ENCODE data around the gene OSM.

The OSM gene

DNA sequence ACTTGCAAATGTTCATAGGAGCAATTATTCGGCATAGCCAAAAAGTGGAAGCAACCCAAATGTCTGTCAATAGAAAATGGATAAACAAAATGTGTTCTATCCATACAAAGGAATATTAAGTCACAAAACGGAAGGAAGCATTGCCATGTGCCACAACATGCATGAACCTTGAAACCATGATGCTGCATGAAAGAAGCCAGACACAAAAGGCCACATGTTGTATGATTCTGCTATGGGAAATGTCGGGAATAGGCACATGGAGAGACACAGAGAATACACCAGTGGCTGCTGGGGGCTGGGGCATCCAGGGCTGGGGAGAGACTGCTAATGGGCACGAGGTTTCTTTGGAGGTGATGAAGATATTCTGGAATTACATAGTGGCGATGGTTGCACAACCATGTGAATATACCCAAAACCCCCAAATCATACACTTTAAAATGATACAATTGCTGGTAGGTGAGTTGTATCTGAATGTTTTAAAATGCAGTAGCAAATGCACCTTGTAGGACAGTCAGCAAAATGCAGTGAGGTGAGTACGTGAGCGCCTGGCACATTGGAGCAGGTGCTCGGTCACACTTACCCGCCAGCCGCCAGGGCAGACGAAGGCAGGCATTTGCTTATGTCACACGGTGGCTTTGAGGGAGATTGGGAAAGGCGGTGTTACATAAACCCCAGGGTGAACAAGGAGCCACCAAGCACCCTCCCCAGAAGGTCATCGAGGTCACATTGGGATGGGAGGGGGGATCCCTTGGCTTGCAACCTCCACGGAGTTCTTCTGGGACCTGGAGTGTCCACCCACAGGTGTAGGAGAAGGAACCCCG is 6.3 kb upstream of the OSM start:
- DNase-seq, result no peak
- in situ Hi-C loops (cut with HindIII; ENCODE audit: low pct_ligation_motif_present, low pct_unique_long_range_greater_than_20kb, low sequenced_read_pairs), result no loop called here

DNA sequence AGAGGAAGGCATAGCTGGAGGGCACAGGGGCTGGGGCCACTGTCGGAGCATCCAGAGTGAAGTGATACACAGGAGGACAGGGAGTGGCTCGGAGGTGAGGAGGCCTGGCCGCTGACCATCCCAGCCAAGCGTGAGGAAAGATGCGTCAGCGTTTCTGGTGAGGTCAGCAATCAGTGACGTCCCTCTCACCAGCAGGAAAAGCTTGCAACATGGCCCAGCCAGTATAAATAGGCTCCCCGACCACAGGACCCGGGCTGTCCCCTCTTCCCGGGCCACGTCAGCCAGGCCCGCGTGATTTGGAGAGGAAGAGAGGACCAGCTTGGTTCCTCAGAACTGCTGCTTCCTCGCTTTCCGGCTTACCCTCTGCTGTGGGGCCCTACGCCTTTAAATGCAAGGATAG is 4.2 kb upstream of the OSM start:
- no peak for DNase-seq
- in situ Hi-C loops (cut with HindIII; ENCODE audit: low pct_ligation_motif_present, low pct_unique_long_range_greater_than_20kb, low sequenced_read_pairs), result no loop called here

DNA sequence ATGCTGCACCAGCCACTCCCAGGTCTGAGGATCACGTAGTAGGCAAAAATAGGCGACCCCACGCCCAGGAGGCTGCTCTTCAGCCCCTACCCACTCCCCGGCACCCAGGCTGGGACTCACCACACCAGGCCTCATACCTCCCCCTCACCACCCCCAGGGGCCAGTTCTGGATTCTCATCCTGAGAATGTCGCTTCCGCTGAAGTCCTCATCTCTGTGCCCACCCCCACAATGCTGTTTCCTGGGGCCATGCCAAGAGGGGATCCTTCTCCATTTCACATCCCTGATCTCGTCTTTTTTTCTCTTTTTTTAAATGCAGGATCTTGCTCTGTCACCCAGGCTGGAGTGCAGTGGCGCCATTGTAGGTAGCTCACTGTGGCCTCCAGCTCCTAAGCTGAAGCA is 1.7 kb upstream of the OSM start:
- DNase-seq, result no peak
- in situ Hi-C loops (cut with HindIII; ENCODE audit: low pct_ligation_motif_present, low pct_unique_long_range_greater_than_20kb, low sequenced_read_pairs), result no loop called here

DNA sequence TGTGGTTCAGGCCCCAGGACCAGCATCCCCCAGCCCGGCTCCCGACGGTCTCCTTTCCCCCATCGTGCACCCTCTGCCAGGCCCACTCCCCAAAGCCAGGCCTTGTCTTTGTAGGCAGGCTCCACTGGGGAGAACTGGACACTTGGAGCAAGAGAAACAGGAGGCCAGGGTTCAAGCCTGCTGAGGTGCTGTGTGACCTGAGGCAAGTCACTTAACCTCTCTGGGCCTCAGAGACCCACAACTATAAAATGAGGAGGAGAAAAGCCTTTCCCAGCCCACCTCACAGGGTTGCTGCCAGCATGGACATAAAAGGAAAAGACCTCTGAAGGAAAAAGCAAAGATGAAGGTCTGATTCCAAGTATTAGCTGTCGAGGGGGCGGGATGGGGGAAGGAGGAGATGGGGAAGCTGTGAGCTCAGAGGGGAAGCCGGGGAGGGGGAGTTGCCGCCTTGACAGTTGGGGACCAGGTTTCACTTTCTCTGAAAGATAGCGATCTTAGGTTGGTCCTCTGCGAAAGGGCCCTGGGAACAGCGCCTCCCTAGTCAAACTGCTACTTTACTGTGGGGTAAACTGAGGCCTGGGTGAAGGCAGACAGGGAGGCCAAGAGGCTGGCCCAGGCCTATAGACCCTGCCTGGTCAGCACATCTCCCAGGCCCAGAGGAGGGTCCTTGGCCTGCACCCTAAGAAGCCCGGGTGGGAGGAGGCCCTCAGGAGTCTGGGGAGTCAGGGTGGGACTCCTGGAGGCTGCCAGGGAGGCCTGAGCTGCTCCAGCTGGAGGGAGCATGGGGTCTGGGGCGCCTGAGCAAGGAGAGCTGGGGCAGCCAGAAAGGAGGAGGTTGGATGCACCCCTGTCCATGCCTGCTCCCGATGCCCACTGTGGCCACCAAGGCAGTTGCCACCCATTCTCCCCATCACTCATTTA is 991 bp upstream of the OSM start:
- DNase-seq, result no peak
- in situ Hi-C loops (cut with HindIII; ENCODE audit: low pct_ligation_motif_present, low pct_unique_long_range_greater_than_20kb, low sequenced_read_pairs), result no loop called here

DNA sequence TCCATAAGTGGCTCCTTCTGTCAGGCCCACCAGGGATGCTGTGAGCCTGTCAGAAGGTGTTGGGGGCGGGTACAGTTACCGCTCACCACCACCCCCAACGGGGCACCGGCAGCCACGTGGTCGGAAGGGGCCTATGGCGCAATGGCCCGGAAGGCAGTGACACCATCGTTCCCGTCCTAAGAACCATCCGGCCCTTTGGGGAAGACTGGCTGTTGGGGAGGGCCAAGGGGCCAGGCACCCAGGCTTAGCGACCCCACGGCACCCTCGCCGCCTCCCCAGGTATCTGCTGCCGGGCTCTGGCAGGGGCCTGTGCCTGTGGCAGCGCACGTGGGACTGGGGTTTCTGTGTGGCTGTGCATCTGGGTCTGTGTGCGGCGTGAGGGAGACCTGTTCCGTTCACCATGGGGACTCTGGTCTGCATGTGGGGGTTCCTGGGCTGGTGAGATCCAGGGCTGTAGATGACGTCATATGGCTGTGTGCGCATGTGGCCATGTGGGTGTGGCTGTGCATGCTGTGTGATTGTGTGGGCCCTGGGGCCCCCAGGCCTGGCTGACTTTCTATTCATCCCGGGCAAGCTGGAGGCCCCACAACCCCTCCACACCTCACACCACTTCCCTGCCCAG is 717 bp downstream of the OSM start:
- no peak for DNase-seq

DNA sequence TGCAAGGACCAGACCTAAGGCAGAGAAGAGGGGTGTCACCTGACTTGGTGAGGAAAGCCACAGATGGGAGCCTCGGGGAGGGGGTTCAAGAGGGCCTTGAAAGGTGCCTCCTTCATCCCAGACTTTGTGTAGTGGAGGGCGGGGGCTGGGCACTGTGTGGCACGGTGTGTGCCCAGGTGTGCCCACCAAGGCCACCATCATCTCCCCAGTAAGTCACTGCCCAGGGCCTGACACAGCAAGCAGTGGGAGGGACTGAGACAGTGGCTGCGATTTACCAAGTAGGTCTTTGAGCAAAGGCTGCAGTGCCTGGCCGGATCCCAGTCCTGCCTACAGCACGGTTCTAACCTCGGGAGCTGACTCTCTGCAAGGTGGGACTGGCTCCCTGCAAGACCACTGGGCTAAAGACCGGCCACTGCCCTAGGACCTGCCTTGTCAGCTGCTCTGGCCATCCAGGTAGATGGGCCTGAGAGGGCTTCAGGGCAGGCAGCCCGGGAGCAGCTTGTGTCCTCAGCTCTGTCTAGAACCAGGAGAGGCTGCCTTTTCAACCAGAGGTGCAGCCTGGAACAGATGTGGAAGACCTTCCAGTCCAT is 1.4 kb downstream of the OSM start:
- no peak for DNase-seq
- in situ Hi-C loops (cut with HindIII; ENCODE audit: low pct_ligation_motif_present, low pct_unique_long_range_greater_than_20kb, low sequenced_read_pairs), result no loop called here

More for the DNA sequence above, 717 bp downstream of the OSM start:
- in situ Hi-C loops (cut with HindIII; ENCODE audit: low pct_ligation_motif_present, low pct_unique_long_range_greater_than_20kb, low sequenced_read_pairs), result no loop called here

DNA sequence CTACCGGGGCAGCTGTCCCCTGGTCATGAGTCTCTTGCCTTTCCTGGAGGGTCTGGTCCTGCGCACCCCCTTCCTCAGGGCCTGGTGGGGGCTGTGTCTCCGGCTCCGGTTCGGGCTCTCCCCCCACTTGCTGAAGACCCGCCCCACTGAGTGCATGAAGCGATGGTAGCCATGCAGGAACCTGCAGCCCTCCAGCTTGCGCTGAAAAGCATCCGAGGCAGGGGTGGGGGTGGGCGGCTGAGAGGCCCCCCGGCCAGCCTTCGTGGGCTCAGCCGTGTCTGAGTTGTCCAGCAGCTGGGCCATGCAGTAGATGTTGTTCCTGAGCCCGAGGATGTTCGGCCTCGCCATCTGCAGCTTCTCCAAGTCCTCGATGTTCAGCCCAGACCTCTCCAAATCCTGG is 2.8 kb downstream of the OSM start:
- DNase-seq, result no peak
- in situ Hi-C loops (cut with HindIII; ENCODE audit: low pct_ligation_motif_present, low pct_unique_long_range_greater_than_20kb, low sequenced_read_pairs), result no loop called here

DNA sequence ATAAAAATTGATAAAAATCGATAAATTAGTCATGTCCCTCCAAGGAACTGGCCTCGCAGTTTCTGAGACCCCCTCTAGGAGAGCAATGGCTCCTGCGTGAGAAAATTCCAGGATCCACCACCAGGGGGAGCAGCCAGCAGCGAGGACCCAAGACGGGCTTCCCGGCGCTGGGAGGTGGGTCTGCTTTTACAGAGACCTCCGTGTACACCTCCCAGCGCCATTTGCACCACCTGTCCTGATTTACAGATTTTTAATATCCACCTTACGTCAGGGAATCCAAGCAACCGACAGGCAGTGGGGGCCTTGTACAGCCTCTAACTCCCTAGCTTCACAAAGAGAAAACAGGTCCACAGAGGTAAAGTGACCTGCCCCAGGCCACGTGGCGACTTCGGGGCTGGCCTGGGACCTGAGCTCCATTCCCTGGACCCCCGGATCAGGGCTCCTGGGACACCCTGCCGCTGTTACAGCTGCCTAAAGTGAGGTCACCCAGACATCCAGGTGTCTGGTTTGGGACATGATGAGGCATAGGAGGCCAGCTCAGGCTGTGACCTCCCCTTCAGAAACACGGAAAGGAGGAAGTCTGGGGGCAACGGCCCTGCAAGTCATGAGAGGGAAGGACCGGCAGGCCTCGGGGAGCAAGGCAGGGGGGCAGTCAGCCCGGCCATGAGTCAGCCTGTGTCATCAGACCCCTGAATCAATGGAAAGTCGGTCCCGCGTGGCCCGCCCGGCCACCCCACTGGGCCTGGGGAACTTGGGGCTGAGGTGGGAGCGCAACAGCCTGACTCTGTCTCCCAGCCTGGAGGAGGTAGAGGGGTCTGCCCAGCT is 3.5 kb downstream of the OSM start:
- DNase-seq, result peak; percentile 72
- in situ Hi-C loops (cut with HindIII; ENCODE audit: low pct_ligation_motif_present, low pct_unique_long_range_greater_than_20kb, low sequenced_read_pairs), result no loop called here

DNA sequence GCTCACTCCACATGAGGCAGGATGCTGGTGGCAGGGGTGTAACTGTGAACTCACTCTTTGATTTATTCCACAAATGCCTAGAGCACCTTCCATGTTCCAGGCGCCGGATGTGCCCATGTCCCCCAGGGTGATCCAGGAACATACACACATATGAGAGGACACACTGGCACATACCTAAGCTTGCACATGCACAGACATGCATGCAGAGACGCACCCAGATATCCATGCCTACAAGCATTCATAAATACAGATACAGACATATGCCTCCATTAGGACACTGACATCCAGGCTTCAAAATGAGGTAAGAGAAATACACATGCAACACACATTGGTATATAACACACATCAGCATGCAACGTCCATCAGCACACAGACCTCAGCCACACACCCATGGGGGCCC is 4.5 kb downstream of the OSM start:
- no peak for DNase-seq
- in situ Hi-C loops (cut with HindIII; ENCODE audit: low pct_ligation_motif_present, low pct_unique_long_range_greater_than_20kb, low sequenced_read_pairs), result no loop called here

DNA sequence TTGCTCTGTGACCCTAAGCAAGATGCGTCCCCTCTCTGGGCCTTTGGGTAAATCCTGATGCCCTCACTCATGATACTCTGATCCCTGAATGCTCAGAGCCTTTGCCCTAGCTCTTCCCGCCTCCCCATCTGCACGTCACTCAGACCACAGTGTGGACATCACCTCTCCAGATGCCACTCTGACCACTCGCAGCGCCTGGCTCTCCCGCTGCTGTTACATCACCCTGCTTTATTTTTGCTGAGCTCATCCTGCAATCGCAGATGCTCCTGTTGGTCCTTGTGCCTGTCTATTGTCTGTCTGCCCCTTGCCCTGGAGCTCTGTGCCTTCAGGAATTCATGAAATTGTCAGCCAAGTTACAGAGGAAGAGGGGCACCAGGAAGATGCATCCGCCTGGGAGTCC is 5.5 kb downstream of the OSM start:
- in situ Hi-C loops (cut with HindIII; ENCODE audit: low pct_ligation_motif_present, low pct_unique_long_range_greater_than_20kb, low sequenced_read_pairs), result no loop called here

DNA sequence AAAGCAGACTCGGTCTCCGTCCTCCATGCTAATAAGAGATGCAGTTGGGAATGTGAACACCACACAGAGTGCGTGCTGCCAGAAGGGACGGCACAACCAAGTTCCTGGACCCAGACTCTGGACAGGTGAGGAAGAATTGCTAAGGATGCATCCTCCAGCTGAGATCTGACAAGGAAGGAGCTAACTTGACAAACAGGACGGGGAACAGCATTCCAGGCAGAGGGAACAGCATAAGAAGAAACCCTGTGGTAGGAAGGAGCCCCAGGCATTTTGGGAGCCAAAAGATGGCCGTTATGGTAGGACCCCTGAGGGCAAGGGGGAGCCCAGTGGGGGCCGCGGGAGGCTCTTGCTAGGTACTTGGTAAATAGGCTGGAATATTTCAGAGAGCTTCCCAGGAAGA is 6.0 kb downstream of the OSM start:
- no peak for DNase-seq
- in situ Hi-C loops (cut with HindIII; ENCODE audit: low pct_ligation_motif_present, low pct_unique_long_range_greater_than_20kb, low sequenced_read_pairs), result no loop called here

More for the DNA sequence above, 5.5 kb downstream of the OSM start:
- DNase-seq, result no peak

DNA sequence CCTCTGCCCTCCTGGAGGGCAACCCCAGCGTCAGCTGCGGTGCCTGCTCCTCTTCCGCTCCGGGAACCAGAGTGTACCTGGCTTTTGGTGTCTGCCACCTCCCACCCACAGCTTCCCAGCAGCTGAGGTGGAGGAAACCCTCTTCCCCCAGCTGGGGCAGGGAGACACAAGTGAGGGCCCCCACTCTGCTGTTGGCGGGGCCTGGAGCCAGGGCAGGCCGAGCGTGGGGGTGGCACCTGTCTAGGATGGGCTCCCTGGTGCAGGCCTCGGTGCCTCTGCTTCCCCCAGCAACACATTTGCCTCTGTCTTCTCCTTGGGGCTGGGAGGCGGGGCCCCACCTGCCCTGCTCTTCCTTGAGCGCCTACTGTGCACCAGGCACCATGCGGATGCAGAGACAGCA is 6.4 kb downstream of the OSM start:
- in situ Hi-C loops (cut with HindIII; ENCODE audit: low pct_ligation_motif_present, low pct_unique_long_range_greater_than_20kb, low sequenced_read_pairs), result no loop called here
- no peak for DNase-seq

DNA sequence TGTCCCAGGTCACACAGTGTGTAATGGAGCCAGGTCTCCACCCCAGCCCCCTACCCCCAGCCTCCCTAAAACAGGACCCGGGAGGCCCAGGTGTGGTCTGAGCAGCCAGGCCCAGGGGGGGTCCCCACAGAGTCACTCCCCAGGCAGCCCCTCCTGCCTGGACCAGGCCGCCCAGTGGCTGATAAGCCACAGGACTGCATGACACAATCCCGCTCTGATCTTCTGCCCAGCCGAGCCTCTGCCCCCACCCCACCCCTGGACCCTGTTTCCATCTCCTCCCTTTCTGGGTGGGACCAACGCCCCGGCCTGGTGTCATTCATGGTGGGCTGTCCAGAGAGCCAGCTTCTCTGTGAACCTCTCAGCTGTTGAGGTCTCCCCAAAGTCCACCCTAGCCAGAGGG is 12.3 kb downstream of the OSM start:
- in situ Hi-C loops (cut with HindIII; ENCODE audit: low pct_ligation_motif_present, low pct_unique_long_range_greater_than_20kb, low sequenced_read_pairs), result no loop called here
- peak; percentile 49 for DNase-seq

DNA sequence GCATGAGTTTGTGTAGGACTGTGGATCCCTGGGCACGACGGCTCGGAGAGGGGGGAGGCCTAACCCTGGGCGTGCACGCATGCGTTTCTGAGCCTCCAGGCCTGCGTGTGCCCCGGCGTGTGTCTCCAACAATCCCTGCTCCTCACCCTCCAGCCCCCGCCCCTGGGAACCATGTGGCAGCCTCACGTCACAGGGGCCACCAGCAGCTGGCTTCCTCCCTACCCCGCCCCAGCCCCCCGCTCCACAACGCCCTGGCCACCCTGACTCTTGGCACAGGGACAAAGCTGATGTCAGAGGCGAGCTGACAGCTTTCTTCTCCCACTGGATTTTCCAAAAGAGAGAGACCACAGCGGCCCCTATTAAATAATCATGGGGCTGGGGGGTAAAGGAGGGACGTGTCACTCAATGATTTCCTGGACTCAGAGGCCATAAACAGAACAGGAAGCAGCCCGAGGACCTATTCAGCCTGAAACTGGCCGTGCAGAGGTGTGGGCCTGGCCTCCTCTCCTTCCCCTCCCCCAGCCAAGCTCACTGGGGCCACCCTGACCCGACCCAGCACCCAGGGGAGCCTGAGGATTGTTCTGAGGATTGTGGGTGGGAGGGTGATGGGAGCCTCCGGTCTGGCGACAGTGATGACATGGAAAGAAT is 13.3 kb downstream of the OSM start:
- in situ Hi-C loops (cut with HindIII; ENCODE audit: low pct_ligation_motif_present, low pct_unique_long_range_greater_than_20kb, low sequenced_read_pairs), result no loop called here
- DNase-seq, result peak; percentile 75

DNA sequence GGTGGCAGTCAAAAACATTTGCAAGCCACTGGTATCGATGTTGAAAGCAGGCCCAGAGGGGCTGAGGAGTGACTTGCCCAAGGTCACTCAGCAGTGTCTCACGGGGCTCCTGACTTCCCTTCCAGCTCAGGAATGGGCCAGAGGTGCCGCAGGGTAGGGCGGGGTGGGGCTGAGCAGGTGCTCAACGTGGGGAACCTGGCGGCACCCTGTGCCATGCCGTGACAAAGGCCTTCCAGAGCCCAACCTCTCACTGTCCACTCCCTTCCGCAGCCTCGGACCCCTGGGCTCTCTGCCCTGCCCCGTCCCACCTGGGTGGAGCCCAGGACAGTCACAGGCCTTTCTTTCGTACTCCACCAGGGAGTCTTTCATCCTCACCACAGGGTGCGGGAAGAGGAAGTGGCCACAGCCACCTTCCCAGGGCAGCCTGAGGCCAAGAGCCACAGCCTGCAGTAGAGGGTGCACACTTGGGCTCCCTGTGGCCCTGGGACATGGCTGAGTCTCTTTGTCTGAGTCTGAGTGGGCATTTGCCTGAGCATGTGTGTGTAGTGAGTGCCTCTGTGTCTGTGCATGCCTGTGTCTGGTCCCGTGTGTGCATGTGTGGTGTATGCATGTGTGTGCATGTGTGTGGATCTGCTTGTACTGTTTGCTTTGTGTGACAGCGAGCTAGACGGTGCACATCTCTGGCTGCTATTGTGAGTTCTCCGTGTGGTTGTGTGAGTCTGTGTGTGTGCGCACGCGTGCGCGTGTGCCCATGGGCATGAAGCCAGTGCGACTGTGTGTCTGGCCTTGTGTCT is 14.0 kb downstream of the OSM start:
- in situ Hi-C loops (cut with HindIII; ENCODE audit: low pct_ligation_motif_present, low pct_unique_long_range_greater_than_20kb, low sequenced_read_pairs), result no loop called here
- no peak for DNase-seq

DNA sequence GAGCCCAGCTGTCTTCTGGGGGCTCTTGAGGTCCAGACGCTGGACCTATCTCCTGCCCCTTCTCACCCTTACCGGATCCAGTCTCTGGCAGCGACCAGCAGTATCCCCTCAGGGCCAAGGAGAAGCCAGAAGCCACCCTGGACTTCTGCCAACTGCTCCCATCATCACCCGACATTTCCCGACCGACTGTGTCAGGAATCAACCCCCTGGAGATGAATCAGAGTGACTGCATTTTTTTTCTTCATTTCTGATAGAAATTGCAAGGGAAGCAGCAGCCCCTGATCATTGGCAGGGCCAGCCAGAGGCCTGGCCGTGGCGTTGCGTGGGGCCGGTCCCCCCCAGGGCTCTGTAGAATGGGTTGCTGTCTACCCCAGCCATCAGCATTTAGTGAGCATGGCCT is 14.9 kb downstream of the OSM start:
- peak; percentile 53 for DNase-seq
- in situ Hi-C loops (cut with HindIII; ENCODE audit: low pct_ligation_motif_present, low pct_unique_long_range_greater_than_20kb, low sequenced_read_pairs), result no loop called here

DNA sequence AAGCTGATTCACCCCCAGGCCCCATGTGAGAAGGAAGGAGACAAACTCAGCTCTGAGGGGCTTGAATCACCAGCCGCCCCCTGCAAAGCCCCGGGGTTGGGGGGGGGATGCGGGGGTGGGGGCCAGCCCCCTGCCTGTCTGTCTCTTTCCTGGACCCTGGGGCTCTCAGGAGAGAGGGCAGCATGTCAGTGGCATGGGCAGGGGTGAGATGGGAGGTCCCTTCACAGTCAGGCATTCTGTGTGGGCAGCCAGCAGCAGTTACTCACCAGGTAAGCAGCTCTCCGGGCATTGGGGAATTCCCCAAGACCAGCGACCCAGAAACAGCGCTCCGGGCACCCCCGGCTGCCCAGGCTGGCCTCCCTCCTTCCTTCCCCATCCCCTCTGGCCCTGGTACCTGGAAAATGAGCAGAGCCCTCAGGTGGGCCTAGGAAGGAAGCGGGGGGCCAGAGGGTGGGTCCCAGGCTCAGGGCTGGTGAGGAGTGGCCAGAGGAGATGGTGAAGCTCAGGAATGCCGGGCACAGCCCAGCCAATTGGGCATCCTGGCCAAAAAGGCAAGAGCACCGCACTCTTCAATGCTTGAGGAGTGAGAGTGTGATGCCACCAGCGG is 15.9 kb downstream of the OSM start:
- DNase-seq, result peak; percentile 90
- in situ Hi-C loops (cut with HindIII; ENCODE audit: low pct_ligation_motif_present, low pct_unique_long_range_greater_than_20kb, low sequenced_read_pairs), result no loop called here

All from ACHN (cell line).